ENCODE measurements around the gene CST7. TPM values are rescaled to one million over a fixed set of nuclear protein-coding genes. Genes with fewer than 3 reads are reported as not detected.
"Not testable (repeated sequence)": the region's sequence is repeated elsewhere in the genome, so short reads cannot be mapped to it uniquely, and the experiment has no call there.

The CST7 gene
- total RNA-seq, 1 donor from 2014 or later, result not detected

- H3K9me3 Mint-ChIP-seq (ENCODE audit: unreplicated experiment), result no peaks in the 10 kb centered on the region
- H3K4me3 Mint-ChIP-seq (ENCODE audit: unreplicated experiment), result no peak overlapping the region
Observed at GRCh38 chr20:24918579-24919566, 30.2 kb upstream of the CST7 start.

GRCh38 chr20:24919665-24920064, 29.4 kb upstream of the CST7 start:
- not testable (repeated sequence) for H3K27ac Mint-ChIP-seq (ENCODE audit: unreplicated experiment); H3K4me3 Mint-ChIP-seq (ENCODE audit: unreplicated experiment); H3K36me3 Mint-ChIP-seq (ENCODE audit: unreplicated experiment); H3K9me3 Mint-ChIP-seq (ENCODE audit: unreplicated experiment)
- H3K4me1 Mint-ChIP-seq (ENCODE audit: unreplicated experiment), result peaks cover 11% of the 10 kb centered on the region
- peak; percentile 70 for DNase-seq (ENCODE audit: extremely low spot score, unreplicated experiment)
- peaks cover 27% of the 10 kb centered on the region for H3K27me3 Mint-ChIP-seq (ENCODE audit: unreplicated experiment)

More at GRCh38 chr20:24918579-24919566, 30.2 kb upstream of the CST7 start:
- peaks cover 27% of the 10 kb centered on the region for H3K27me3 Mint-ChIP-seq (ENCODE audit: unreplicated experiment)
- H3K4me1 Mint-ChIP-seq (ENCODE audit: unreplicated experiment), result peaks cover 11% of the 10 kb centered on the region
- no peak for TF ChIP-seq CTCF (IDR thresholded peaks at IDR 0.05)
- peak; percentile 75 for DNase-seq (ENCODE audit: extremely low spot score, unreplicated experiment)
- H3K36me3 Mint-ChIP-seq (ENCODE audit: unreplicated experiment), result no peaks in the 10 kb centered on the region
- H3K27ac Mint-ChIP-seq (ENCODE audit: unreplicated experiment), result no peak overlapping the region

GRCh38 chr20:24920706-24921105, 28.4 kb upstream of the CST7 start:
- DNase-seq (ENCODE audit: extremely low spot score, unreplicated experiment), result peak; percentile 48

GRCh38 chr20:24929259-24929658, 19.8 kb upstream of the CST7 start:
- not testable (repeated sequence) for H3K4me3 Mint-ChIP-seq (ENCODE audit: unreplicated experiment); DNase-seq (ENCODE audit: extremely low spot score, unreplicated experiment); H3K27ac Mint-ChIP-seq (ENCODE audit: unreplicated experiment); H3K9me3 Mint-ChIP-seq (ENCODE audit: unreplicated experiment); H3K36me3 Mint-ChIP-seq (ENCODE audit: unreplicated experiment)
- H3K4me1 Mint-ChIP-seq (ENCODE audit: unreplicated experiment), result peaks cover 14% of the 10 kb centered on the region
- H3K27me3 Mint-ChIP-seq (ENCODE audit: unreplicated experiment), result peaks cover 12% of the 10 kb centered on the region

More at GRCh38 chr20:24920706-24921105, 28.4 kb upstream of the CST7 start:
- peaks cover 11% of the 10 kb centered on the region for H3K4me1 Mint-ChIP-seq (ENCODE audit: unreplicated experiment)
- H3K4me3 Mint-ChIP-seq (ENCODE audit: unreplicated experiment); H3K36me3 Mint-ChIP-seq (ENCODE audit: unreplicated experiment); H3K9me3 Mint-ChIP-seq (ENCODE audit: unreplicated experiment); H3K27ac Mint-ChIP-seq (ENCODE audit: unreplicated experiment): not testable (repeated sequence)
- peaks cover 32% of the 10 kb centered on the region for H3K27me3 Mint-ChIP-seq (ENCODE audit: unreplicated experiment)

GRCh38 chr20:24929867-24930723, 19.0 kb upstream of the CST7 start:
- not testable (repeated sequence) for H3K27ac Mint-ChIP-seq (ENCODE audit: unreplicated experiment); H3K9me3 Mint-ChIP-seq (ENCODE audit: unreplicated experiment); H3K27me3 Mint-ChIP-seq (ENCODE audit: unreplicated experiment); H3K36me3 Mint-ChIP-seq (ENCODE audit: unreplicated experiment); H3K4me3 Mint-ChIP-seq (ENCODE audit: unreplicated experiment)
- H3K4me1 Mint-ChIP-seq (ENCODE audit: unreplicated experiment), result peaks cover 14% of the 10 kb centered on the region
- peak; percentile 62 for DNase-seq (ENCODE audit: extremely low spot score, unreplicated experiment)

GRCh38 chr20:24930724-24931688, 18.1 kb upstream of the CST7 start:
- H3K27me3 Mint-ChIP-seq (ENCODE audit: unreplicated experiment); H3K27ac Mint-ChIP-seq (ENCODE audit: unreplicated experiment); H3K4me3 Mint-ChIP-seq (ENCODE audit: unreplicated experiment); H3K36me3 Mint-ChIP-seq (ENCODE audit: unreplicated experiment); H3K9me3 Mint-ChIP-seq (ENCODE audit: unreplicated experiment): not testable (repeated sequence)
- peak; percentile 66 for DNase-seq (ENCODE audit: extremely low spot score, unreplicated experiment)
- peaks cover 14% of the 10 kb centered on the region for H3K4me1 Mint-ChIP-seq (ENCODE audit: unreplicated experiment)
- peak; percentile 51 for TF ChIP-seq CTCF (IDR thresholded peaks at IDR 0.05)

- H3K4me3 Mint-ChIP-seq (ENCODE audit: unreplicated experiment); H3K27me3 Mint-ChIP-seq (ENCODE audit: unreplicated experiment); H3K27ac Mint-ChIP-seq (ENCODE audit: unreplicated experiment); H3K36me3 Mint-ChIP-seq (ENCODE audit: unreplicated experiment); DNase-seq (ENCODE audit: extremely low spot score, unreplicated experiment); H3K9me3 Mint-ChIP-seq (ENCODE audit: unreplicated experiment): not testable (repeated sequence)
- peaks cover 14% of the 10 kb centered on the region for H3K4me1 Mint-ChIP-seq (ENCODE audit: unreplicated experiment)
Observed at GRCh38 chr20:24931893-24932292, 17.2 kb upstream of the CST7 start.
